Measurements from ENCODE around the gene S100A4.

GRCh38 chr1:153569465-153569864, 23.9 kb upstream of the S100A4 start:
- TF ChIP-seq CTCF (conservative IDR thresholded peaks at IDR 0.05; ENCODE audit: low read length) (no peak), EZH2phosphoT487 (IDR thresholded peaks at IDR 0.05; ENCODE audit: borderline replicate concordance) (no peak)

Measured in Loucy (cell line).